Measurements from ENCODE around the gene MCCC1.

DNA sequence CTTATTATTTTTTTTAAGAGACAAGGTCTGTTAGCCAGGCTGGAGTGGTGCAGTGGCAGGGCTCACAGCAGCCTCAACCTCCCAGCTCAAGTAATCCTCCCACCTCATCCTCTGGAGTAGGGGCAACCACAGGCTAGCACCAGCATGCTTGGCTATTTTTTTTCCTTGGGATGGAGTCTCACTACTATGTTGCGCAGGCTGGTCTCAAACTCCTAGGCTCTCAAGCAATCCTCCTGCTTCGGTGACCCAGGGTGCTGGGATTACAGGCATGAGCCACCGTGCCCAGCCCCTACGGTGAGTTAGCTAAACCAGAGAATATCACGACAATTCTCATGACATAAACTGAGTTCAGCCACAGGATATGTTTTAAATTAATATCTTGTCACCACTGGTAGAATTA is 120.9 kb downstream of the MCCC1 start:
- TF ChIP-seq CTCF (conservative IDR thresholded peaks at IDR 0.05; ENCODE audit: low read depth, low read length) (no peak), EZH2 (IDR thresholded peaks at IDR 0.05; ENCODE audit: borderline replicate concordance, low read depth, low read length, poor library complexity, severe bottlenecking) (no peak)

All from A673 (cell line).